Esophagus squamous epithelium (tissue), 5 donors: ENCODE measurements around the gene RD3L. TPM values are rescaled to one million over a fixed set of nuclear protein-coding genes. Genes with fewer than 3 reads are reported as not detected.

Experiments
- DNase-seq: peaks from one replicate; lab custom pipeline; 2025; lab: John Stamatoyannopoulos, UW
- H3K27ac ChIP-seq, 4 donors: fragments of 200-600 bp; sonication (generic); one replicate each; pipeline ENCODE4 v1.5.1; 2016 to 2019; ENCODE audit warnings: mild to moderate bottlenecking in 1 of 4
- H3K27me3 ChIP-seq, 4 donors: fragments of 200-600 bp; sonication (generic); 1 replicate in 3 of 4; 2 replicates in 1 of 4; pipeline versions ENCODE4 v1.5.1 to v1.6.0; 2017 to 2021; ENCODE audit warnings: antibody characterized with exemption in 1 of 4
- H3K36me3 ChIP-seq, 3 donors: fragments of 200-600 bp; sonication (generic); one replicate each; pipeline ENCODE4 v1.5.1; 2016 to 2019
- H3K4me1 ChIP-seq, 3 donors: fragments of 200-600 bp; sonication (generic); one replicate each; pipeline ENCODE4 v1.5.1; 2017 to 2019
- H3K4me3 ChIP-seq, 4 donors: fragments of 200-600 bp; sonication (generic); 1 replicate in 3 of 4; 2 replicates in 1 of 4; pipeline ENCODE4 v1.5.1; 2016 to 2019; ENCODE audit warnings: mild to moderate bottlenecking in 2 of 4, moderate library complexity in 1 of 4
- H3K9me3 ChIP-seq, 3 donors: fragments of 200-600 bp; sonication (generic); one replicate each; pipeline ENCODE4 v1.5.1; 2016 to 2019
- POLR2A ChIP-seq, 4 donors: fragments of 450-650 bp; IDR thresholded peaks; one replicate each; pipeline ENCODE4 v1.6.1; 2017; ENCODE audit warnings: antibody characterized with exemption in 4 of 4, mild to moderate bottlenecking in 4 of 4, moderate library complexity in 3 of 4
- WGBS, 2 donors: methylation state at CpG; one replicate each; pipeline ENCODE4 v1.1.5; 2018; 5-methylcytosine and 5-hydroxymethylcytosine counted together
- intact Hi-C: fragments of 100-400 bp; cut with DNase I; formaldehyde crosslinking; loops from one replicate; pipeline ENCODE4 v1.15.0; 2022
- total RNA-seq, 4 donors: library from RNA; depleted of rRNA; stranded (reverse); fragments of >200 nt; gene quantifications; one replicate each; pipeline ENCODE4 v1.1.0, GENCODE V29; 2016
- TF ChIP-seq, protein P1 (sequence below), 6 experiments: fragments of 450-650 bp in 4 of 6; fragments of 200-600 bp in 2 of 6; sonication (generic) in 2 of 6; IDR thresholded peaks; one replicate each; pipeline ENCODE4 v1.5.1; 2016 to 2019; ENCODE audit warnings: antibody characterized with exemption in 6 of 6, mild to moderate bottlenecking in 4 of 6, moderate library complexity in 4 of 6
- donor health status: DM: yes; HTN: yes; CAD: no.

Gene RD3L
- total RNA-seq, 4 donors from 2014 or later, result not detected

DNA sequence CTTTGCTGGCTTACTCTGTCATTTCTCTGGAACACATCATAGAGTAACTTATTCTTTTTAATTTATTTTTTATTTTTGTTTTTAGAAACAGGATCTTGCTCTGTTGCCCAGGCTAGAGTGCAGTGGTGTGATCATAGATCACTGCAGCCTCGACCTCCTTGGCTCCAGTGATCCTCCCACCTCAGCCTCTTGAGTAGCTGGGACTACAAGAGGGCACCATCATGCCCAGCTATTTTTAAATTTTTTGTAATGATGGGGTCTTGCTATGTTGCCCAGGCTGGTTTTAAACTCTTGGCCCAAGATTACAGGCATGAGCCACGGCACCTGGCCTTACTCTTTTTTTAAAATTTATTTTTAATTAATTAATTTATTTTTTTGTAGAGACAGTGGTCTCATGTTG lies 32.2 kb upstream of the RD3L start:
- Histone ChIP-seq H3K36me3 (no peaks in the 10 kb centered on the region), H3K9me3 (no peaks in the 10 kb centered on the region), H3K4me1 (no peaks in the 10 kb centered on the region), H3K27ac (no peak overlapping the region), H3K27me3 (no peaks in the 10 kb centered on the region), H3K4me3 (no peak overlapping the region)
- 65 to 72% methylated on average over 2 of the region's 2 CpGs for WGBS, 2 donors
- TF ChIP-seq, protein P1, sequence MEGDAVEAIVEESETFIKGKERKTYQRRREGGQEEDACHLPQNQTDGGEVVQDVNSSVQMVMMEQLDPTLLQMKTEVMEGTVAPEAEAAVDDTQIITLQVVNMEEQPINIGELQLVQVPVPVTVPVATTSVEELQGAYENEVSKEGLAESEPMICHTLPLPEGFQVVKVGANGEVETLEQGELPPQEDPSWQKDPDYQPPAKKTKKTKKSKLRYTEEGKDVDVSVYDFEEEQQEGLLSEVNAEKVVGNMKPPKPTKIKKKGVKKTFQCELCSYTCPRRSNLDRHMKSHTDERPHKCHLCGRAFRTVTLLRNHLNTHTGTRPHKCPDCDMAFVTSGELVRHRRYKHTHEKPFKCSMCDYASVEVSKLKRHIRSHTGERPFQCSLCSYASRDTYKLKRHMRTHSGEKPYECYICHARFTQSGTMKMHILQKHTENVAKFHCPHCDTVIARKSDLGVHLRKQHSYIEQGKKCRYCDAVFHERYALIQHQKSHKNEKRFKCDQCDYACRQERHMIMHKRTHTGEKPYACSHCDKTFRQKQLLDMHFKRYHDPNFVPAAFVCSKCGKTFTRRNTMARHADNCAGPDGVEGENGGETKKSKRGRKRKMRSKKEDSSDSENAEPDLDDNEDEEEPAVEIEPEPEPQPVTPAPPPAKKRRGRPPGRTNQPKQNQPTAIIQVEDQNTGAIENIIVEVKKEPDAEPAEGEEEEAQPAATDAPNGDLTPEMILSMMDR (IDR thresholded peaks at IDR 0.05), result no peak
- TF ChIP-seq POLR2A (IDR thresholded peaks at IDR 0.05), result no peak
- no peak for DNase-seq
- intact Hi-C loops, result no loop called here

DNA sequence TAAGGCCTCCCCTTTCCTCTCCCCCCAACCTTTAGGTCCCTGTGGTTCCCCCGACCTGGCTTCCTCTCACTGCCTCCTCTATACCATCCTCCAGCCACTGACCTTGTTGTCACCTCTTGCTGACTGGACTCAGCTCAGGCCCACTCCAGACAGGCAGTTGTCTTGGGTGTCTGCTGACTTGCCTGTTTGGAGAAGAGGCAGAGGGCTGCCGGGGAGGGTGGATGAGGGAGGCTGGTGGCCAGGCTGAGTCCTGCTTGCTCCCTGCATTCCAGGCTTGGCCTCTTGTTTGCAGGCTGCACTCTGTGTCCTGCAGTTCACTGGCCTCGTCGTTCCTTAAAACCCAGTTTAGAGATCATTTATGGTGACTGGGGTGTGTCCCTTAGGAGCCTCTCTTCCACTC lies 31.0 kb upstream of the RD3L start:
- no peak for DNase-seq
- H3K36me3 ChIP-seq, result no peaks in the 10 kb centered on the region
- no peak for TF ChIP-seq POLR2A (IDR thresholded peaks at IDR 0.05)
- TF ChIP-seq, protein P1 (IDR thresholded peaks at IDR 0.05), result no peak
- no peak overlapping the region for H3K27ac ChIP-seq
- intact Hi-C loops, result no loop called here
- H3K4me1 ChIP-seq, result no peaks in the 10 kb centered on the region
- H3K27me3 ChIP-seq, result no peaks in the 10 kb centered on the region
- H3K4me3 ChIP-seq, result no peak overlapping the region
- 53 to 54% methylated on average over 3 to 4 of the region's 4 CpGs for WGBS, 2 donors
- H3K9me3 ChIP-seq, result no peaks in the 10 kb centered on the region

DNA sequence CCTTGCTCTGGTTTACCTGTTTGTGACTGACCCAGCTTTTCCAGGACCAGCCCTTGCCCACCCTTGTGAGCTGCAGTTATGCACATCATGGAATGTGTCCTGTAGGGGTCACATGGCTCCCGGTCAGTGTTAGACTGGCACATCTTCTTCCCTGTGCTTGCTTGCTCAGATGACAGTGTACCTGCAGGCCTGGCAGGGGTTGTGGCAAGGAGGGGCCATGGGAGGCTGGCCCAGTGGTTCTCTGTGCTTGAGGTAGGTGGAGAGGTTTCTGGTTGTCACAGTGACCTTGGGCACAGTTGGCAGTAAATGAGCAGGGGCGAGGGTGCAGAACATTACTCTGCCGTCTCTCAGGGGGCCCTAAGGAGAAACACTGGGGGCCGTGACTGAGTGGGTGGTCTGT lies 27.6 kb upstream of the RD3L start:
- no peaks in the 10 kb centered on the region for H3K4me1 ChIP-seq
- TF ChIP-seq, protein P1 (IDR thresholded peaks at IDR 0.05), result no peak
- no peak for TF ChIP-seq POLR2A (IDR thresholded peaks at IDR 0.05)
- WGBS, 2 donors, result 71% methylated on average over 4 of the region's 4 CpGs; no CpG with 5 or more reads in 1 of the 2 donors
- peaks cover 0 to 10% (median 0%) of the 10 kb centered on the region in 4 donors for H3K27me3 ChIP-seq
- H3K9me3 ChIP-seq, result no peaks in the 10 kb centered on the region
- intact Hi-C loops, result no loop called here
- no peak for DNase-seq
- no peak overlapping the region for H3K27ac ChIP-seq
- no peak overlapping the region for H3K4me3 ChIP-seq
- no peaks in the 10 kb centered on the region for H3K36me3 ChIP-seq

DNA sequence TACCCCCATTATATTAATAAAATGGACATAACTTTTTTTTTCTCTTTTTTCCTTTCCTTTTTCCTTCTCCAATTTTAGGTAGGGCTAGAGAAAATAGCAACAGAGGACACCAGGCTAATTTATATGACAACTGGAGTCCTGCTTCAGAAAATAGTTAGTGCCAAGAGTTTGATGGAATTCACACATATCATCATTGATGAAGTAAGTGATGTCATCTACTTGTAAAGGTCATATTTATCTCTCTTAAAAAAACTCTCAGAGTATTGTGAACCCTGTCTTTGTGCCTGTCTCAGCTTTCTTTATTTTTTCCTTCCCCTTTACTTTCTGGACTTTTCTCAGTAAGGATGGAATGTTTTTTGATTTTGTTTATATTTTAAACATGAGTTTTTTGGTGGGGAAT lies 24.3 kb upstream of the RD3L start:
- no peak for DNase-seq
- intact Hi-C loops, result no loop called here
- Histone ChIP-seq H3K4me3 (no peak overlapping the region), H3K27ac (no peak overlapping the region), H3K27me3 (peaks cover 0 to 10% (median 0%) of the 10 kb centered on the region in 4 donors), H3K36me3 (no peaks in the 10 kb centered on the region), H3K9me3 (no peaks in the 10 kb centered on the region), H3K4me1 (no peaks in the 10 kb centered on the region)
- TF ChIP-seq, protein P1 (IDR thresholded peaks at IDR 0.05), result no peak
- no peak for TF ChIP-seq POLR2A (IDR thresholded peaks at IDR 0.05)

DNA sequence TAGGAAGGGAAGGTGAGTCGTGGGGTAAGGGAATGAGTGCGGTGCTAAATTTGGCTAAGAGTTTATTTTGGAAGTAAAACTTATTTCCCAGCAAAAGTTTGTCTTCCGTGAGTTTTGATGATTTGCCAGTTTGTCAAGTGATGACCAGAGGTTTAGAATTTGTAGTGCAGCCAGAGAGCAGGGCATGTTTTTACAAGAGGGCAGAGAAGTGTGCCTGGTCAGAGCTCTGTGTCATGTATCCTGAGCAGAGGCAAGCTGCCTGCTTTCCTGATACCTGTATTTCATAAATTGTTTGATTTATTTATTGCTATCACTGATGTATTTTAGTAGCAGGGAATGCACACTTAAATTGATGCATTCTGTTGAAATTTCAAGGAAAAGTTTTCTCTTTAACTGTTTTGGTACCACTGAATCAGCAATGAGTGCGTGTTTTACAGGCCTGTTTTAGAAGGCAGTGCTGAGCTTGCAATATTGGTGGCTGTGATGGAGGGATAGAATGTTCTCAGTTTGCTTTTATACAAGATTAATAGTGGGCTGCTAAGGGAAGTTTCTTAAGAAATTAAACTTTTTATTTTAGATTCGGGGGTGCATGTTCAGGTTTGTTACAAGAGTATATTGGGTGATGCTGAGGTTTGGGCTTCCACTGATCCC lies 19.7 kb upstream of the RD3L start:
- no peak for TF ChIP-seq POLR2A (IDR thresholded peaks at IDR 0.05)
- TF ChIP-seq, protein P1 (IDR thresholded peaks at IDR 0.05), result no peak
- Histone ChIP-seq H3K4me1 (no peaks in the 10 kb centered on the region), H3K36me3 (no peaks in the 10 kb centered on the region), H3K4me3 (no peak overlapping the region), H3K27me3 (peaks cover 0 to 10% (median 0%) of the 10 kb centered on the region in 4 donors), H3K9me3 (no peaks in the 10 kb centered on the region), H3K27ac (no peak overlapping the region)
- no peak for DNase-seq
- 61 to 62% methylated on average over 5 of the region's 5 CpGs for WGBS, 2 donors
- intact Hi-C loops, result no loop called here
